Putamen (tissue), 1 donor: ENCODE measurements around the gene HJV.
"Not testable (repeated sequence)": the region's sequence is repeated elsewhere in the genome, so short reads cannot be mapped to it uniquely, and the experiment has no call there.

Source experiments
- DNase-seq: peaks from one replicate; pipeline ENCODE4 v3.0.0-alpha.2; 2016; ENCODE audit warnings: low spot score

The HJV gene

DNA sequence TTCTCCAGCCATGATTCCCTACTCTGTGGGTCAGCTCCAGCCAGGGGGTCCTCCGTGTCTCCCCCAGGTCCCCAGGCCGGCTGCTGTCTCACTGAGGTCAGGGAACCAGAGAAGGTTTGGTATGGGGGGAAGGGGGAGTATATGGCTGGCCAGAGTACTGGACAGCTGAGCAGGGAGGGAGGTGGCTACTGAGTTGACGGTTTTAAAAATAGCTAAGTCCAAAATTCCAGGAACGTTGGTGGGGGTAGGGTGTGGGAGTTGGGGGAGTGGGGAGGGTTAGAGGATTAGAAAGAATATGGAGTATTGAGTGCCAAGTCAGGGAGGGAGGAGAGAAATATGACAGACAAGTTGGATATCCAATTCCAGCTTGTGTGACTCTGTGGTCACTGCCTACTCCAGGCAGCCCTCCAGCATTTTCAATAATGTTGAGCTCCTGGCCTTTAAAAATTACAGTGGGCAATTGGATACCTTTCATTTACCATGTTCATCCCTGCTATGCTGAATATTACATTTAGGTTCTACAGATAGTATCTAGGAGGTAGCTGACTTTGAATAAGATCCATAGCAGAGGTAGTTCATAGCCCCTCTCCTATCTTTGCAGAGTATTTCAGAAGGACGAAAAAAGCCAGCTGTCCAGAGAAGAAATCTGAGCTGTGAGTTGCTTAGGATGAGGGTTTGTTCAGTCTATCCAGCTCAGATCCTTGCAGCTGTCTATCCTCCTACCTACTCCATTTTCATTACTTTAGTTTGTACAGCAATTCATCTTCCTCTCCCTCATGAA lies at the start of gene HJV:
HJV (minus strand) TSS at position 114 of the 781 bp plus-strand sequence. CDS start 1,504 bp downstream, outside the sequence.
- no peak for DNase-seq

- not testable (repeated sequence) for DNase-seq
Measured at GRCh38 chr1:146059148-146059547, 37.6 kb upstream of the HJV start.

- DNase-seq = peak; percentile 89
Measured at GRCh38 chr1:146051852-146052676, 30.5 kb upstream of the HJV start.

DNA sequence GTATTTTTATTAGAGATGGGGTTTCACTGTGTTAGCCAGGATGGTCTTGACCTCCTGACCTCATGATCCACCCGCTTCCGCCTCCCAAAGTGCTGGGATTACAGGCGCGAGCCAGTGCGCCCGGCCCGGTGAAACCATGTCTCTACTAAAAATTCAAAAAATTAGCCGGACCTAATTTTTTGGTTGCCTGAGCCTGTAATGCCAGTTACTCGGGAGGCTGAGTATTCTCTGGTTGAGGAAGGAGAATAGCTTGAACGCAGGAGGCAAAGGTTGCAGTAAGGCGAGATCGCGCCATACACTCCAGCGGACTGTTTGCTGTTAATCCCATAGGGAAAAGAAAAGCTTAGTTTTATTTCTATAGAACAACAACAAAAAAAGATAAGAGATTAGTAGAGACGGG lies 29.9 kb upstream of the HJV start:
- DNase-seq = no peak

DNA sequence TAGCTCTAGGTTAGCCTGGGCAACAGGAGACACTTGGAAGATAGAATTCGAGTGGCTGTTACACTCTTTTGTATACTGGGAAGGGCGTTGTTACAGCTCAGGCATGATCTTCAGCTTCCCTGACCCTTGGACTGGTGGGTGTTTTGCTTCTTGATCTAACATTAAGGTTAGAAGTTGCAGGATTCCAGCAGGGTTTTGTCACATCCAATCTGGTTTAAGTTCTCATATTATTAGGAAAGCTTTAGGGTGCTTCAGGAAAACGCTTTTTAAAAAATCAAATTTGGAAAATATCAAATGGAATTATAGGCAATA lies 29.1 kb upstream of the HJV start:
- not testable (repeated sequence) for DNase-seq

DNA sequence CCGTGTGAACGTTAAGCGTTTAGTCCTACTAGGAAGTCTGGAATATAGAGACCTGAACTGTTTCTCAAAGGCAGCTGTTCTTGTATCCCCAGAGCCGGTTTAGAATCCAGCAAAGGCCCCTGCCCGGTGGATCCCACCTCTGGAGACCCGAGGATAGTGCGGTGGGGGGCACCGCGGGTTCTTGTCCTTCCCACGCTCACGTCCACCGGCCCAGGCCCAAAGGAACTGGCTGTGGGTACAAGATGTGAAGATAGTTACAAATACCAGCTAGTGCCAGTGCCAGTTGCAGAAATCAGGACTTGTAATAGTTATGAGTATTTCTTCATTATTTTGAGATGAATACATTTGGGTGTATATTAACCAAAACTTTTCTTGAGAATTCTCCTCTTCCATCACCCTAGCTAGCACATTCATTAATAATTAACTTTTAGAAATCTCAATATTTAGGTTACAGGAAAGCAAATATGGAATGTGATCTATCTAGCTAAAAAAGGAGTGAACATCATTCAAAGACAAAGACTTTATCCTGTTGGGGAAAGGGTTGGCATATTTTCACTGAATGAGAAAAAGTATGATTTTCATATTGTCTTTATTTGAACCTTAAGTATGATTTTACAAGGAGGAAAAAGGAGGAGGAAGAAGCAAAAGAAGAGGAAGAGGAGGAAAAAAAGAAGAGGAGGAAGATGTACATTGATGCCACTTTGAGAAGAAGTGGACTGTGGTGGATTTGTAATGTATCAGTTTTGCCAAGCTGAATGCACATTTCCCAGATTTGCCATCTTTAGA lies 28.5 kb upstream of the HJV start:
- not testable (repeated sequence) for DNase-seq

DNA sequence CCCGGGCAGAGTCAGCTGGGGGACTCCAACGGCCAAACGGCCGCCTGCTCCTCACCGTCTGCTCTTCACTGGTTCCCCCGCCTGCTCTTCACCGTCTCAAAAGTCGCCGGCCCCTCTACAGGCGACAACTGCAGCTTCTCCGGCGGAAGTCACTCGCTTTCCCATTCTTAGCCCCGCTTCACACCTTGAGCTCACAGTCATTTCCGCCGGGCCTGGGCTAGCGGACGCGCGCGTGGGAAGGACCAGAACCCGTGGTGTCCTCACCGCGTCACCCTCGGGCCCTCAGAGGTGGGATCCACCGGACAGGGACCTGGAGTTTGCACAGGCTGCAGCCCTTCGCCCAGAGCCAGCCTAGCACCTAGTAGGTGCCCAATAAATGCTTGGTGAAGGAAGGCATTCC lies 27.9 kb upstream of the HJV start:
- no peak for DNase-seq

GRCh38 chr1:146048514-146049115 lies 27.1 kb upstream of the HJV start:
- not testable (repeated sequence) for DNase-seq

GRCh38 chr1:146046664-146047063 lies 25.1 kb upstream of the HJV start:
- DNase-seq = no peak

DNA sequence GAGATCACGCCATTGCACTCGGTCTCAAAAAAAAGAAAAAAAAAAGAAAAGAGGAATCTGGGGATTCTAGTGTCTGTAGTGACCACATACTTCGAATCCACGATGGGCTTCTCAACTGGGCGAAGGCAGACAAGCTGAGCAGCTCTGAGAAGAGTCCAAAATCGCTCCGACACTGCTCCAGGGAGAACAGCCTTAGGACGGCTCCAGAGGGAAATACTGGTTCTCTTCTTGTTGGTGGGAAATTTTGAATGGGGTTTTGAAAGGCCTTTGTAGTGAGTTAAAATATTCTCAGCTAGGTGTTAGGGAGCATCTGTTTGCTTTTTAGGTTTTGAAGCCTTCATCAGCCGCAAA lies 18.3 kb upstream of the HJV start:
- DNase-seq = peak; percentile 22

GRCh38 chr1:146036965-146037646 lies 15.6 kb upstream of the HJV start:
- DNase-seq = peak; percentile 93

DNA sequence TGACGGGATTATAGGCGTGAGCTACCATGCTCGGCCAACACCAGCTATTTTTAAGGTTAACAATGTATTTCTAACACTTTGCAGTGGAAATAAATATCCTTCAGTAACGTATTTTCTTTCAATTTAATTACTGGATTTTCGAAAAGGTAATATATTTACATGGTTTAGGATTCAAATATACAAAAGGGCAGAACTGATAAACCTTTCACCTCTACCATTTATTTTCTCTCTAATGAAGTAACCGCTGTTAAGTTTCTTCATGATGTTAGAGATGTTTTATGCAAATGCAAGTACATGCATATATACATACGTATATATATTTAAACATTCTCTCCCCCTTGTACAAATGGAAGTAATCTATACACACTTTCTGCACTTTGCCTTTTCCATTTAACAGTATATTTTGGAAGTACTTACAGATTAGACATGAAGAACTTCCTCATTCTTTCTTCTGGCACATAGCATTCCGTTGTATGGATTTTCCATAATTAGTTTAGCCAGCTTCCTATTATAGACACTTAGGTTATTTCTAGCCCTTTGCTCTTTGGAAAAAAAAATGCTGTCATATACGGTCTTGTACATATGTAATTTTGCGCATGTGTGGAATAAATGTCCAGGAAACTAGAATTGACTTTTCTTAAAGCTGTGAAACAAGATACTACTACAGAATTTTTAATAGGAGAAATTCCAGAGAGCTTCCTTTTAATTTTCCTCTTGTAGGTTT lies 14.9 kb upstream of the HJV start:
- peak; percentile 55 for DNase-seq

- DNase-seq = peak; percentile 11
Measured at GRCh38 chr1:146035048-146035423, 13.5 kb upstream of the HJV start.

DNA sequence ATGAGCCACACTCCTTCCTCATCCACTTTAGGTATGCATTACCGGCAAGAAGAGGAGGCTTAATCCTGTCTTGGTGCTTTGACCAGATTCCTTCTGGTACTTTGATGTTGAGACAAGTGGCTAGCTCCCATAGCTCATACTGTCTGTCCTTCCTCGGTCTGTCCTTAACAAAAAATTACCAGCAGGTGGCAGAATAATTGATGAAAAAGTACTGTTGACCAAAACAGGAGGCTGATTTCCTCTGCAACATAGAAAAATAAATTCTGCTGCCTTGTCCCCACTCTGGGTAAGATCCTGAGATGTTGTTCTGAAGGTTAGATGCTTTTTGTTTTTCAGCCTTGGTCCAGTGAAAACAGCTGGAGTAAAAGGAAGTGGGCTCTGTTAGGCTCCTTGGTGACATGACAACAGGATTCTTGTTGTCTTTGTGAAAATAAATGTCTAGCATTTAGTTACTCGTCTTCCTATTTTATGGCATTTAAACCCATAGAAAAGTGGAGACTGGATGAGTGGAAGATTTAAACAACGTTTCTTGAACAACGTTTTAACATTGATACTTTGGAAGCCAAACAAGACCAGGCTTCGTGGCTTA lies 11.2 kb upstream of the HJV start:
- DNase-seq = peak; percentile 51

GRCh38 chr1:146031476-146031875 lies 9.9 kb upstream of the HJV start:
- DNase-seq = peak; percentile 27

DNA sequence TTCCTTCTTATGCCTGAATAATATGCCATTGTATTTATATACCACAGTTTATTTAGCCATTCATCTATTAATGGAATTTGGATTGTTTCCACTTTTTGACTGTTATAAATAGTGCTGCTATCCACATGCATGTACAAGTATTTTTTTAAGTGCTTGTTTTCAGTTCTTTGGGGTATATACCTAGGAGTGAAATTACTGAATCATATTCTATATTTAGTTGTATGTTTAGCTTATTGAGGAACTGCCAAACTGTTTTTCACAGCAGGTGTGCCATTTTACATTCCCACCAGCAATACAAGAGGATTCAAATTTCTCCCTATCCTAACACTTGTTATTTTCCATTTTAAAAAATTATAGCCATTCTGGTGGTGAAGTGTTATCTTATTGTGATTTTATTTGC lies 7.6 kb upstream of the HJV start:
- no peak for DNase-seq

GRCh38 chr1:146026650-146027049 lies 5.1 kb upstream of the HJV start:
- DNase-seq = not testable (repeated sequence)

DNA sequence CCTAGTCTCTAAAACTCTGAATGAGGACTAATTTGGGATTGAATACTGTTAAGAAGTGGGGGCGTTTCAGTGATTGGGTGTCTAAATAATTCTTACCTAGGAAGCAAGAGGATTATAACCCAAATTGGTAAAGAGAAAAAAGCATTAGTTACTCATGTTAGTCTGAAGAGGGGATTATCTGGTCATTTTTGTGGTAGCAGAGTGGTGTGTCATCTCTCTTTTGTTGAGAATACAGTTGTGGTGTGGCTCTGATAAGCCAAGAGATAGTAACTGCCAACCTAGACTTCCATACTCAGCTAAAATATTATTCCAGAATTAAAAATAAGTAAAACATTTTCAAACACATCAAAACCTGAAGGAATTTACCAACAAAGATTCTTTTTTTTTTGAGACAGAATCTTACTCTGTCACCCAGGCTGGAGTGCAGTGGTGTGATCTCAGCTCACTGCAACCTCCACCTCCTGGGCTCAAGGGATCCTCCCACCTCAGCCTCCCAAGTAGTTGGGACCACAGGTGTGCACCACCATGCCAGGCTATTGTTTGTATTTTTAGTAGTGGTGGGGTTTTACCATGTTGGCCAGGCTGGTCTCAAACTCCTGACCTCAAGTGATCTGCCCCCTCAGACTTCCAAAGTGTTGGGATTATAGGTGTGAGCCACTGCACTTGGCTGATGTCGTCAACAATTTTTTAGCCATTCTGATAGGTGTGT lies 4.4 kb upstream of the HJV start:
- DNase-seq = not testable (repeated sequence)

- no peak for DNase-seq
Measured at GRCh38 chr1:146022403-146023127, 1.0 kb upstream of the HJV start.
